ENCODE results near the gene DMC1.

DMC1 gene

DNA sequence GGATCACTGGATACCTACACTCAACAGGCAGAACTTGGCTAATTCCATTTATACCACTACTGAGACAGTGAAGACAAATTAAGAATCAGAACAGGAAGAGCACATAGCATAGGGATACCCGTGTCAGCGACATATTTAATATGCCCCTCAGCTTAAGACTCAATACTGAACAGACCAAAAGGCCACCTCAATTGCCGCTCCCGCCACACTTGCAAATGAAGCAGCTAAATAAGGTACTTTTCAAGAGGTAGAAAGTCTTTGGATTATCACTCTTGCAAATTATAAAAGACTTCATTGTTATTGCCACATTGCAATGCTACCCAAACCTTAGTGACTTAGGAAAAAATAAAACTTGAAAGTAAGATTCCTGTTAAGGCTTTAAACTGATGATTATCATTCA, 67.0 kb downstream of the DMC1 start:
- DNase-seq (ENCODE audit: low read depth in 1 of 2, low spot score in 1 of 2): no peak

DNA sequence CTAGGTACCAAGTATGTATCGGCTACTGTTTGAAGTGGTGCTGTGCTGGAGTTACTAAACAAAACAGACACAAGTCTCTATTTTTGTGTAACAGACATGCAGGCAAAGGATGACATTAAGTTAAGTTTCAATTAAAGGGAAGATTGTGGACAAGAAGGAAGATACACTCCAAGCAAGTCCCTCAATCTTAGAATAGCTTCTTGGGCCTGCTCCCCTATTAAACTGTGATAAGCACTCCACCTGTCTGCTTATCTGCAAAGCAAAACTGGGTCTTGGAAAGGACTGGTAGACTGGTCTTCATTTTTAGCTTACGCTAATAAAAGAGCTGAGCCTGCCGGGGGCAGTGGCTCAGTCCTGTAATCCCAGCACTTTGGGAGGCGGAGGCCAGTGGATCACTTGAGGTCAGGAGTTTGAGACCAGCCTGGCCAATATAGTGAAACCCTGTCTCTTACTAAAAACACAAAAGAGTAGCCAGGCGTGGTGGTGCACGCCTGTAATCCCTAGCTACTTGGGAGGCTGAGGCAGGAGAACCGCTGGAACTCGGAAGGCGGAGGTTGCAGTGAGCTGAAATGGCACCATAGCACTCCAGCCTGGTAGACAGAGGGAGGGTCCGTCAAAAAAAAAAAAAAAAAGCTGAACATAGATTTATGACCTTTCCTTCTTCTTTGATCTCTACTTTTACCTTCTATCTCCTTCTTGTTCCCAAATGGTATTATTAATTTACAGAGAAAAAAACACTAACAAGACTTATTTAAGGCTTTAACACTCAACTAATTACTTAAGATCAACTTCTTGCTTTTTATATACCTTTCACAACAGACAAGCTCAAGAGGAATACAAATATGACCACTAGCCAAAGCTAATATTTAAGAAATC, 67.9 kb downstream of the DMC1 start:
- no peak for DNase-seq (ENCODE audit: low read depth in 1 of 2, low spot score in 1 of 2)

DNA sequence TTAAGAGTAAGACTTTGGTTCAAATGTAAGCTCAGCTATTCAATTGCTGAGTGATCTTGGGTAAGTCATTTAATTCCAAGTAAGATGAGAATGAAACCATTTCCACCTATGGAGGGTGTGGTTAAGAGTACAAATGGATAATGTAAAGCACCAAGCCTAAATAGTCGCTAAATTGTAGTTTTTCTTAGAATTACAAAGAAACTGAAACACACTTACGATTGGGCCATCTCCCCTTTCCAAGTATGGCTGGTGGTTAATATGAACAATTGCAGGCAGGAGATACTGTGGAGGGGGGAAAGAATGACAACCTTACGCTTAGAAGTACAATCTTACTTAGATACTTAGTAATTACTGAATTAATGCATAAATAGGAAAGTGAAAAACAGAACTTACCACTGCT, 72.1 kb downstream of the DMC1 start:
- no peak for DNase-seq (ENCODE audit: low read depth in 1 of 2, low spot score in 1 of 2)

DNA sequence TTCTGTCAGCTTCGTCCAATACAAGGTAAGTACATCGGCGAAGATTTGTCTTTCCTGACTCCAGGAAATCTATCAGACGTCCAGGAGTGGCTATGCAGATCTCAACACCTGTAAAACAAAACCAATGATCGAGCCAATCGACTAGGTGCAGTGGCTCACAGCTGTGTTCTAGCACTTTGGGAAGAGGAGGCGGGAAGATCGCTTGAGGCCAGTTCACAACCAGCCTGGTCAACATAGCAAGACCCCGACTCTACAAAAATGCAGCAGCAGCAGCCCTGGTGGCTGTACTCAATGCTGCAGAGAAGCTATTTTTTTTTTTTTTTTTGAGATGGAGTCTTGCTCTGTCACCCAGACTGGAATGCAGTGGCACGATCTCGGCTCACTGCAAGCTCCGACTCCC, 75.0 kb downstream of the DMC1 start:
- DNase-seq (ENCODE audit: low read depth in 1 of 2, low spot score in 1 of 2): no peak

DNA sequence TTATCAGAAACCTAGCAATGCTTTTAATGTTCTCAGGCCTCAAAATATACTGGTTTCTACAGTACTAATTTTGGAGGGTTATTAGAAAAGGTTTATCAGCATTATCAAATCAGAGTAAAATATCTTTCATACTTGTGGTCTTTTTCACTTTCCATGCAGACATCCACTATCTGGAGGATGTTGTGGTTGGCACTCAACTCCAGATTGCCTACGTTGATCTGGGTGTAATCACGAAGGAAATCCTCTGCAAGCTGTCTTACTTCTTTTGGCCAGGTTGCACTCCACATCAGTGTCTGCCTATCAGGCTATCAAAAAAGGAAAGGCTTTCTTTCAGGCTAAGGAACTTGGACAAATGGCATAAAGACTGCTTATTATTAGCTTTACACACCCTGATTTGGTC, 75.5 kb downstream of the DMC1 start:
- no peak for DNase-seq (ENCODE audit: low read depth in 1 of 2, low spot score in 1 of 2)

DNA sequence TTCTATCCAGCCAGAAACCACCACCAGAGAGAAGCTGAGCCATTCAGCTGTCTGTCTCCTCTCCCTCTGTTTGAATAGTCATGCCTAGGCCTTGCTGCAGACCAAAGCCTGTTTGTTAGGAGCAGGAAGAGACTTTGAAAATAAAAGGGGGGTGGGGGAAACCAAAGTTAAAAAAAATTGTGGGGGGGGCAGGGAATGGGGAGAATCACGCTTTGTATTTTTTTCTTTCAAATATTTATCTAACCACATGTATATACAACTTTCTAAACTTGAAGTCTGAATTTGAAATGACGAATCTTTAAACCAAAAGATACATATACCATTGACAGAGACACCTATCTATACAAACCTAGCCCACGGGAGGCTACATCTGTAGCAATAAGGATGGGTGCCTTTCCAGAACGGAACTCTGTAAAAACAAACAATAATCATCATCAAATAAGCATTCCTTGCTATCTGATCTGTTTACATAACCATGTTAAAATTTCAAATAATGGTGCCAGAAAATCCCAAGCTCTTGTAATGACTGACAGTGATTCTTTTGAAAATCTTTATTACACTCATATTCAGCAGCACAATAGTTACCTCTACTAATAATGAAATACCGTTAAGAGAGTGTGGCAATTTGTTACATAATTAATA, 78.2 kb downstream of the DMC1 start:
- DNase-seq (ENCODE audit: low read depth in 1 of 2, low spot score in 1 of 2): no peak

DNA sequence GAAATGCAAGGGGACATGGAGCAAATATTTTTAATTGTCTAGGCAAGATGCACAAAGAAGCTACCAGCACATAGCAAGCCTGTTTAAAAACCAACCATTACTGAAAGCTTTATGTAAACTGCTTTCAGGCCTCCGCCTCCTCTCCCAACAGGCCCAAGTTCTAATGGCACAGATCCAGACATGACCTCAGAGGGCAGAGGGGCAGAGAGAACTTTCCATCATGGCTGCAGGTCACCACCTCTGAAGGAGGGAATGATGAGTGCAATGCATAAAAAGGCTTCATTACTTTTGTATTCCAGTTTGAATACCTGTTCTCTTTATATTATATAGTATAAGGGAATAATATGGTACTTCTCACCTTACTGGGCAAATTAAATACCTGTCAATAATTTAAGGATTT, 79.1 kb downstream of the DMC1 start:
- no peak for DNase-seq (ENCODE audit: low read depth in 1 of 2, low spot score in 1 of 2)

DNA sequence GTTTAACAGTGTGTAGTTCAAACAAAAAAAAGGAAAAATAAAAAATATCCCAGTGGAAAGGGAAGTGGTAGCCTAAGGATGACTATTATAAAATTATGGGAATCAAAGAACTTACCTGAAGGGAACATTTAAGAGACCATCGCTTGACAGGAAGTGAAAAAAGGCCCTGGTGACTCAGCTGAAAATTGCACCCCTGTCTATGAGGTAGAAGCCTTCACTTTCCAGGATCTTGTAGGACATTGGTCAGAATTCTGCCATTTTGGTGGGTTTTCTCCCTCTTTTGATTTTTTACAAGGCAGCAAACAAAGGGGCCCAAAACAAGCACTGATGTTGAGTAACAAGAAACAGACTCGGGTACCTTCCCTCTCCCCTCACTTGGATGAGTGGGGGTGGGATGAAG, 79.5 kb downstream of the DMC1 start:
- DNase-seq (ENCODE audit: low read depth in 1 of 2, low spot score in 1 of 2): no peak

DNA sequence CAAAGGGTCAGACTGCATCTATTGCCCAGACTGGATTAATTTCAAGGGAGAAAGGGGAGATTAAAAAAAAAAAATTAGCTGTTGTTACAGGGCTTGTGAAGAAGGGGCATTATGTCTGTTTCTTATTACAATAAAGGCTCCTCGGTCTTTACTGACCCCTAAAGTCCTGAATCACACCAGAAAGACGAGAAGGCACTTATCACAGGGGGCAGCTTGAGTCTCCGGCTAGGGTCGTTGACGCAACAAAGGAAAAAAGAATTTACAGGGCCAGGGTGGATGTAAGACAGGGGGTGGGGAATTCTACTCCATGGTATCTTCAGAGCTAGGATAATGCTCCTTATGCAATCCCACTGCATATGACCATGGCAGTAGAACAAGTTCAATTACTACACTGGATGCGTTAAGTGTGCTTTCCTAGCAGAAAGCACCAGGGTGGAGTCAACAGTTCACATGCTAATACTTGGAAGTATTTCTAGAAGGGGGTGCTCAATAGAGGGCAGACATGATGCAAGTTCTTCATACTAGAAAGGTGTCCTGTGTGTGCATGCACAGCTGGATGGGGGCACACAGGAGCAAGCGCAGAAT, 80.3 kb downstream of the DMC1 start:
- no peak for DNase-seq (ENCODE audit: low read depth in 1 of 2, low spot score in 1 of 2)

DNA sequence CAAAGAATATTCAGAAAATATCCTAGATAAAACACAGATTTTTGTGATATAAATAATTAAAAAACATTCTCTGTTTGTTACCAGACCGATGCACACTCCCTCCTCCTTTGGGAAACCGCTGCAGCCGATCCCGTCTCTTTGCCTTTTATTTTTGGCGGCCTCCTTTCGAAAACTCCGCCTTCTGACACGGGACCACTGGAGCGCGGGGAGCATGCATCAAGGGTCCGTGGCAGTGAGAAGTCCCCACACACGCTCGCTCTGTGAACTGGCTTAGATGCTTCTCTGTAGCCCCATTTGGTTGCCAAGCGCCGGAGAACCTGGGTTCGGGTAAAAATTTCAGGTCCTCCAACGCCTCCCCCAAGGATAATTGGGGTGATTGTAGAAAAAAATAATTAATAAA, 80.8 kb downstream of the DMC1 start:
- no peak for DNase-seq (ENCODE audit: low read depth in 1 of 2, low spot score in 1 of 2)

DNA sequence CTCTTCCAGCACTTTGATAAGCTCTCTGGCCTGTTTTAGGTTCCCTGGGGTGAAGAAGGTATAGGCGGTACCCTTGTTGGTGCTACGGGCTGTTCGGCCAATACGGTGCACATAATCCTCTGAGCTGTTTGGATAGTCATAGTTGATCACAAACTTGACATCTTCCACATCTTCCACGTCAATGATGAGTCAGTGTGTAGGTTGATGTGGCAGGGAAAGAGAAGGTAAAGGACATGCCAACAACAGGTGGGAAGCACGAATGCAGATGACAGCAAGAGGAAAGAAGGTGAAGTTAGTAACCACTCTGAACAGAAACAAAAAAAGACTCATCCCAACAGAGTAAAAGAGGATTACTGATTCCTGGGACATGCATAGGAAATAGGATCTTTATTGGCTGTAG, 82.0 kb downstream of the DMC1 start:
- DNase-seq (ENCODE audit: low read depth in 1 of 2, low spot score in 1 of 2): no peak

DNA sequence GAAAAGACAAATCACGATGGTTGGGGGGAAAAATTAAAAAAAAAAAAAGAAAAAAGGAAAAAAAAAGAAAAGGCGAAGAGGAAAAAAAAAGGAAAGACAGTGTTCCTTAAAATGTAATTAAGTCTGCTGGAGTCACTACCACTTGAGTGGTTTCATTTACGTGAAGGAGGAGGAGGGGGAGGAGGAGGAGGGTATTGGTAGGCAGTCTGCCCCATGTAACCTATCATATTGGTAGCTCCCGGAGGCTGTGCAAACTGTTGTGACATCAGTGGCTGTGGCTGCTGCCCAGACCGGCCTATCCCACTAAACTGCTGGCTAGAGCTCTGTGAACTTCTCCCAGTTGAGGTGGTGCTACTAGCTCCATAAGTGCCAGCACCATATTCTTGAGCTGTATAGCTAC, 84.2 kb downstream of the DMC1 start:
- DNase-seq (ENCODE audit: low read depth in 1 of 2, low spot score in 1 of 2): no peak

DNA sequence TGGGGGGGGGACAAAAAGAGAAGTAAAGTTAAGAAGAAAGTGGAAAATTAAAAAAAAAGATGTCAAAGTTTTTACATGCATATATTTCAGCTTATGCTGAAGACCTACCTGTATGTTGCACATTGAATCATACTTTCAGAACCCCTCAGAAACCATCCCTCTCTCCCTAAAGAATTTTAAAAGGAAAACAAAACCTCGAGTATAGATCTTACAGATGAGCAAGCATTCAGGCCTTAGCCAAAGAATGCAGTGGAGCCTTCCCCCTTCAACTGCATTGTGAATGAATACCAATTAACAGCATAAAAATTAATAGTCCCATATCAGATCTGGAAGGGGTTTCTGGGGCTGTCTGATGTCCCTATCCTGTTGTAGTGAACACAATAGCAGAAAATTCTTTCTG, 85.7 kb downstream of the DMC1 start:
- no peak for DNase-seq (ENCODE audit: low read depth in 1 of 2, low spot score in 1 of 2)

DNA sequence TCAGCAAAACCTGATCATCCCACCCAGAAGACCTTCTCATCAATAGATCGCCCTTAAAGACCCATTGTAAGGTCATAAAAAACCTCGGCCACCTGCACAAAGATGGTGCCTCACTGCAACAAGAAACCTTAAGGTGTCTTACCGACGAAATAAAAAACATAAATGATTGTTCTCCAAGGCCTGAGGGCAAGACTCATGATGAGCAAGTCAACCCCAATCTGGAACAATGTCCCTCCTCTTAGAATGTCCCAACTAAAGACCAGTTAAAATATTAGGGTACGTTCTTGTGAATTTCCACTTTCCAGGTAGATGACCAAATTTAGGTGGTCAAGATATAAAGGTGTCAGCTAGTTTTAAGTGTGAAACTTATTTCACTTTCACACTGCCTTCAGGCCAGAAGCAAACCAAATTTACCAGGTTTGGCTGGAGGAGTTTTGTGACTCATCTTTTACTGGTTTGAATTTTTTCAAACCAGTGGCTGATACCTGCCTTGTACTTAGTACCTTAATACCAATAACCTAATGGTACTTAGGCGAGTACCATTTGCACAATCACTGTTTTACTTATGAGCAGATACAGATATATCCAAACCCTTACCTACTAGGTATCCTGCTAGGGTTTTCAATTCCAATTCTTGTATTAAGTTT, 87.2 kb downstream of the DMC1 start:
- no peak for DNase-seq (ENCODE audit: low read depth in 1 of 2, low spot score in 1 of 2)

DNA sequence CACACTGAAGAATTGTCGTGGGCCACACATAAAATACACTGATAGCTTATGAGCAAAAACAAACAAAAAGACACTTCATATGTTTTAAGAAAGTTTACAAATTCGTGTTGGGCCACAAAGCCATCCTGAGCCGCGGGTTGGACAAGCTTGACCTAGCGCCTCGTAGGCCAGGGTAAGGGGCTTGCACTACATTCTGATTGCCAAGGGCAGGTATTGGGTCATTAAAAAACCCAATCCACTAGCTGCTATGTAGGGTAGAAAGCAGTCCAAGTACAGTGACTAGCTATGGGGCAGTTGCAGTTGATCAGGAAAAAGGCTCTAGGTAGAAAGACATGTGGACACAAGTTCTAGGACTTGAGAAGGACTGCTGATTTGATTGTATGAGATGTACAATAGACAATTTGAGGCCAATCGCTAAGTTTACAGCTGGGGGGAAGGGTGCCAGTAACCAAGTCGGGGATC, 88.1 kb downstream of the DMC1 start:
- no peak for DNase-seq (ENCODE audit: low read depth in 1 of 2, low spot score in 1 of 2)

DNA sequence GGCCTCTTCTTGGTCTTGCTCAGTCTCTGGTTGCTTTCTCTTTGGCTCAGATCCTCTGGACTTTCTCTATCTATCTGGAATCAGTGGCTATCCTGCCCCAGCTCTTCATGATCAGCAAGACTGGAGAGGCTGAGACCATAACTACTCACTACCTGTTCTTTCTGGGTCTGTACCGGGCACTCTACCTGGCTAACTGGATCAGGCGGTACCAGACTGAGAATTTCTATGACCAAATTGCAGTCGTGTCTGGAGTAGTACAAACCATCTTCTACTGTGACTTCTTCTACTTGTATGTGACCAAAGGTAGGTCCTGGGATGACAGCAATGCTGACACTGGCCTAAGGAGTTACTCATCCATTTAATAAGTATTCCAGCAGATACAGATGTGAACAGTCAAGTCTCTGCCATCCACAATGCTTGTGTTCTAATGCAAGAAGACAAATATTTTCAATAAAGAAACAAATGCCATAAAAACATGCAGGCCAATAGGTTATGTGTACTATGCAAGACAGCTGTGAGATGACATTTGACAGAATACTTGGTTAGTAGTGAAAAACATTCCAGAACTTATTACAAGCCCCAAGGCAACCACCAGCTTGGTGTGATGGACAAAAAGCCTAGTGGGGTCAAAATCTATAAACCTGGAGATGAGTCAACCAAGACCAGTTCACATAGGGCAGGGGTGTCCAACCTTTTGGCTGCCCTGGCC, 88.7 kb downstream of the DMC1 start:
- no peak for DNase-seq (ENCODE audit: low read depth in 1 of 2, low spot score in 1 of 2)

DNA sequence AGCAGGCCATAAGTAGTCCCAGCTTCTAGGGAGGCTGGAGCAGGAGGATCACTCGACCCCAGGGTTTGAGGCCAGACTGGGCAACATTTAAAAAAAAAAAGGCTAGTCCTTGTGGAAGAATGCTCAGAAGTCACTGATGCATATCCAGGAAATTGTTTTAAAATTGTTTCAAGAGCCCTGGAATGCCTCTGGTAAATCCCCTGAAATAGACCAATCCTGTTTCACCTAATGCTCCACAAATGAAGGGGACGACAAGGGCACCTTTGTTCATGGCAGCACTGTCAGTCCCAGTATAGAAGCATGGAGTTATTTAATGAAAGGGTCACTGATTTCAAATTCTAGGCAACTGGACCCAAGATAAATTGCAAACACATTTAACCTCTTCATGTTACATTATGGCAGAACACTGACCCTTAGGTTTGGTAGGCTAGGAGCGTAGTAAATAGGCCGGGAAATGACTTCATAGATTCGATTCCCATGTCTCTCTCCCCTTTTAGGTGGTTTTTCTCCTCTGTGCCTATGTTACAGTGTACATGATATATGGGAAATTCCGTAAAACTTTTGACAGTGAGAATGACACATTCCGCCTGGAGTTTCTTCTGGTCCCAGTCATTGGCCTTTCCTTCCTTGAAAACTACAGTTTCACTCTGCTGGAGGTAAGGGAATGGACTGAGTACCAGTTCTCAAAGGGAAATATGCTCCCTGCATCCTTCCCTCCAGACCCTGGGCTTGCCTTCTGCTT, 90.7 kb downstream of the DMC1 start:
- no peak for DNase-seq (ENCODE audit: low read depth in 1 of 2, low spot score in 1 of 2)

DNA sequence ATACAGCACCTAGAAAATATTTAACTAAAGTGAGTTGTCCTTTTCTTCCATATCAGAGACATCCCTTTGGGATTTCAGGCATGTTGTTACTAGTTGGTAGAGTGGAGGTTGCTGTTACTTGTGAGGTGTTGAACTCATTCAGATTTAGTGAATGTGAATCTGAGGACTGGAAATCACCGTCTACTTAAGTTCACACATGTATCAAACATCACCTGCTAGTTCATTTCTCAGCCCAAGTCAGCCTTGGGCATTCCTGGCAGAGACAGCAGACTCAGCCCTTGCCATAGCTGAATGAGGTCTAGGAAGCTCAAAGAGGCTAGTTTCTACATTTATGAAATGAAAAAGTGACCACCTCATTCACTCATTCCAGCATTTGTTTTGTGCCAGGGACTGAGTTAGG, 92.4 kb downstream of the DMC1 start:
- no peak for DNase-seq (ENCODE audit: low read depth in 1 of 2, low spot score in 1 of 2)

DNA sequence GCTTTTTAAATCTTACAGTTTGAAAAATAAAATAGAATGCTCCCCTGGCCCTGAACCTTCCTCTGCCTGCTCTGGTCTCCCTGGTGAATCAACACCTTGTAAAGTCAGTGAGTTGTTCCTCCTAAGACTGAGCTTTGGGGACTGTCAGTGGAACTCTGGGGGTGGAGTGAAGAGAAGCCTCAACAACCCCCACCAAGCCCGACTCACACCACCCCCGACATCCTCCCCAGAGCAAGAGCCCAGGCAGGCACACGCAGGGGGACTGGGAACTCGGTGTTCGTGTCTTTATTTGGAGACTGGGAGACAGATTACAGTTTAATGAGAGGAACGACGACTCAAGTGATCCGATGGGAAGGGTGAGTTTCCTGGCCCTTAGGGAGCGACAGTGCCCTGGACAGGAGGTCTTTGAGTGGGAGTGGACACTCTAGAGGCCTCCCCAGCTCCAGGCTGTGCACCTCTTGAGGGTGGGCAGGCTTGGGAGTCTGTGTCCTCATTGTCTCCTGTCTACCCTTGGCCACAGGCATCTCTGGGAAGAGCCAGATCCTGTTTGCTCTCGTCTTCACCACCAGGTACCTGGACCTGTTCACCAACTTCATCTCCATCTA, 95.9 kb downstream of the DMC1 start:
- no peak for DNase-seq (ENCODE audit: low read depth in 1 of 2, low spot score in 1 of 2)

DNA sequence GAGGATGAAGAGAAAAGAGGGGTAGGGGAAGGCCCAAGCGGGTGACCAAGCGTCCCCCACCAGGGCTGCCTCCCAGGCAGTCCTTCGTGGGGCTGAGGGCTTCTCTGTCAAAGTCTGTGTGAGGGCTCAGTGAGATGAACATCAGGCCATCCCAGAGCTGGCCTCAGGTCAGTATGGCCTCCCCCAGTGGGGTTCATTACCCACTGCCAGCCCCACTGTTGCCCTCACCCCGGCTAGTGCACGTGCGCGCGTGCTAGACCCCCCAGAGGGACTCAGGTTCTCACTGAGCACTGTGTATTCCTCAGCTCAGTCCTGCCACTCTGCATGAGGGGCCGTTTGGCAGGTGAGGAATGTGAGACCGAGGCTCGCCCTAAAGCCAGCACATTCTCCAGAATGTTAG, 98.7 kb downstream of the DMC1 start:
- DNase-seq (ENCODE audit: low read depth in 1 of 2, low spot score in 1 of 2): no peak

Data from activated T-helper 1 cell treated with anti-CD3 and anti-CD28 coated beads, Interleukin-2, amount 50 U/mL, for 16 hours (primary cell).